IPS DF 4.7 (cell line): ENCODE results near the gene CBX2.

Experiments
- DNase-seq: peaks from one replicate; pipeline ENCODE4 v3.0.0-alpha.2; 2013; ENCODE audit warnings: low spot score; ENCODE audit errors: extremely low read depth

CBX2 gene

GRCh38 chr17:79826204-79826680 lies 48.3 kb downstream of the CBX2 start:
- DNase-seq, result no peak

GRCh38 chr17:79826841-79827578 lies 49.1 kb downstream of the CBX2 start:
- DNase-seq, result no peak

- DNase-seq, result no peak
Observed at GRCh38 chr17:79829004-79829403, 51.1 kb downstream of the CBX2 start.

GRCh38 chr17:79829457-79829856 lies 51.5 kb downstream of the CBX2 start:
- no peak for DNase-seq

- DNase-seq, result no peak
Observed at GRCh38 chr17:79830303-79830702, 52.4 kb downstream of the CBX2 start.

GRCh38 chr17:79830763-79831264 lies 52.9 kb downstream of the CBX2 start:
- DNase-seq, result no peak

GRCh38 chr17:79831265-79832217 lies 53.6 kb downstream of the CBX2 start:
- no peak for DNase-seq

GRCh38 chr17:79832218-79833109 lies 54.5 kb downstream of the CBX2 start:
- no peak for DNase-seq

- DNase-seq, result no peak
Observed at GRCh38 chr17:79833110-79833450, 55.1 kb downstream of the CBX2 start.

GRCh38 chr17:79833744-79834564 lies 56.0 kb downstream of the CBX2 start:
- DNase-seq, result no peak

GRCh38 chr17:79834565-79835469 lies 56.9 kb downstream of the CBX2 start:
- no peak for DNase-seq

GRCh38 chr17:79835470-79835899 lies 57.5 kb downstream of the CBX2 start:
- DNase-seq, result no peak

- DNase-seq, result peak; percentile 75
Observed at GRCh38 chr17:79835953-79836509, 58.1 kb downstream of the CBX2 start.

GRCh38 chr17:79836510-79836971 lies 58.6 kb downstream of the CBX2 start:
- DNase-seq, result no peak

GRCh38 chr17:79836972-79837887 lies 59.3 kb downstream of the CBX2 start:
- no peak for DNase-seq
